ENCODE data around the gene NCKAP5. TPM values are rescaled to one million over a fixed set of nuclear protein-coding genes. Genes with fewer than 3 reads are reported as not detected.

NCKAP5 gene
- total and polyA plus RNA-seq, 10 donors = 0.39 to 6.0 (median 3.3) TPM

DNA sequence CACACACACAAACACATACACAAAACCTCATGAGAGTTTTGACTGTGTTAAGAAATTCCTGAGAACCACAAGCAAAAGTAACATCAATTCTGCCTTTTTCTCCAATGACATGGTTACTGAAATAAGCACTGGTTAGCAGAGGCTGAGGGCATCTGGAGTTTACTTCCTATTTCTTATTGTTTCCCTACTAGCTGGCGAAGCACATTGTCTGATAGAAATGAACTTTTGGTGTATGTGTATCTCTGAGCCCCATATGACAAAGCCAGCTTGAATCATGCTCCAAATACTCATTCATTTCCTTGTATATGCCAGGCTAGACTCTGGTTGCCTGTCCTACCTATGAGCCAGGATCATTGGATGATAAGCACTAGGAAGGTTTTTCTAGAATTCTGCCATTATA, 203.1 kb downstream of the NCKAP5 start:
- no peak for DNase-seq
- TF ChIP-seq, protein P1, sequence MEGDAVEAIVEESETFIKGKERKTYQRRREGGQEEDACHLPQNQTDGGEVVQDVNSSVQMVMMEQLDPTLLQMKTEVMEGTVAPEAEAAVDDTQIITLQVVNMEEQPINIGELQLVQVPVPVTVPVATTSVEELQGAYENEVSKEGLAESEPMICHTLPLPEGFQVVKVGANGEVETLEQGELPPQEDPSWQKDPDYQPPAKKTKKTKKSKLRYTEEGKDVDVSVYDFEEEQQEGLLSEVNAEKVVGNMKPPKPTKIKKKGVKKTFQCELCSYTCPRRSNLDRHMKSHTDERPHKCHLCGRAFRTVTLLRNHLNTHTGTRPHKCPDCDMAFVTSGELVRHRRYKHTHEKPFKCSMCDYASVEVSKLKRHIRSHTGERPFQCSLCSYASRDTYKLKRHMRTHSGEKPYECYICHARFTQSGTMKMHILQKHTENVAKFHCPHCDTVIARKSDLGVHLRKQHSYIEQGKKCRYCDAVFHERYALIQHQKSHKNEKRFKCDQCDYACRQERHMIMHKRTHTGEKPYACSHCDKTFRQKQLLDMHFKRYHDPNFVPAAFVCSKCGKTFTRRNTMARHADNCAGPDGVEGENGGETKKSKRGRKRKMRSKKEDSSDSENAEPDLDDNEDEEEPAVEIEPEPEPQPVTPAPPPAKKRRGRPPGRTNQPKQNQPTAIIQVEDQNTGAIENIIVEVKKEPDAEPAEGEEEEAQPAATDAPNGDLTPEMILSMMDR (IDR thresholded peaks at IDR 0.05 in 8 of 11, conservative IDR thresholded peaks at IDR 0.05 in 3 of 11) = no peak
- TF ChIP-seq POLR2A (IDR thresholded peaks at IDR 0.05) (no peak), POLR2AphosphoS5 (IDR thresholded peaks at IDR 0.05) (no peak)
- H3K27ac ChIP-seq = no peak overlapping the region

DNA sequence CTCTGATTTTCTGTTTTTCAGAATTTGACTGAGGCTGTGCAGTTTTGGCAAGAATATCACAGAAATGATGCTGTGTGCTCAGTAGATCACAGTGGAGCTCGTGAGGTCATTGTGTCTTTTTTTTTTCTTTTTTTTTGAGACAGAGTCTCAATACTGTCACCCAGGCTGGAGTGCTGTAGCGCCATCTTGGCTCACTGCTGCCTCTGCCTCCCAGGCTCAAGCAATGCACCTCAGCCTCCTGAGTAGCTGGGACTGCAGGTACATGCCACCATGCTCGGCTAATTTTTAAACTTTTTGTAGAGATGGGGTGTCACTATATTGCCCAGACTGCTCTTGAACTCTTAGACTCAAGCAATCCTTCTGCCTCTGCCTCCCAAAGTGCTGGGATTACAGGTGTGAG, 203.6 kb downstream of the NCKAP5 start:
- 58 to 77% (median 67%) methylated on average over 3 of the region's 3 CpGs for WGBS, 5 donors
- no peak for TF ChIP-seq POLR2A (IDR thresholded peaks at IDR 0.05)
- TF ChIP-seq POLR2AphosphoS5 (IDR thresholded peaks at IDR 0.05) = no peak
- TF ChIP-seq, protein P1 (IDR thresholded peaks at IDR 0.05 in 8 of 11, conservative IDR thresholded peaks at IDR 0.05 in 3 of 11) = no peak
- no peak overlapping the region for H3K27ac ChIP-seq
- H3K36me3 ChIP-seq = no peaks in the 10 kb centered on the region
- intact Hi-C loops (cut with DNase I; ENCODE audit: low total_unique reads) = no loop called here
- no peaks in the 10 kb centered on the region for H3K9me3 ChIP-seq
- no peaks in the 10 kb centered on the region for H3K4me1 ChIP-seq
- no peak overlapping the region for H3K4me3 ChIP-seq
- DNase-seq = no peak
- no peaks in the 10 kb centered on the region for H3K27me3 ChIP-seq (replicated peaks in 1 of 7)

More for the DNA sequence above, 203.1 kb downstream of the NCKAP5 start:
- H3K36me3 ChIP-seq = no peaks in the 10 kb centered on the region
- intact Hi-C loops (cut with DNase I; ENCODE audit: low total_unique reads) = no loop called here
- WGBS, 5 donors = 35 to 52% (median 41%) methylated on average over 1 of the region's 1 CpG
- no peaks in the 10 kb centered on the region for H3K9me3 ChIP-seq
- H3K27me3 ChIP-seq (replicated peaks in 1 of 7) = no peaks in the 10 kb centered on the region
- H3K4me3 ChIP-seq = no peak overlapping the region
- H3K4me1 ChIP-seq = no peaks in the 10 kb centered on the region

DNA sequence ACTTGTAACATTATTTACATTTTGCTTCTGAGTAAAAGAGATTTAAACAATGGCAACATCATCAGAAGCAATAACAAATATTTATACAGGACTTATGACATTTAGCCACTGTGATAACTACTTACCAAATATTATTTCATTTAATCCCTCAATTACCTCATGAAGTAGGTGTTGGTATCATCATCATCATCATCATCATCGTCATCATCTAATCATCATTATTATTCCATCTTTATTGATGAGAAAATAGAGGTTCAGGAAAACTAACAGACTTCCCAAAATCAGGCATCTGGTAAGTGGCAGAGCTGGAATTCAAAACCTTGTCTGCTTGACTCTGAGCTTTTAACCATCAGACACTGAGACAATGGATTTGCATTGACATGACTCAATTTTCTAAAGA, 204.4 kb downstream of the NCKAP5 start:
- no peak for DNase-seq
- intact Hi-C loops (cut with DNase I; ENCODE audit: low total_unique reads) = no loop called here
- Histone ChIP-seq H3K36me3 (no peaks in the 10 kb centered on the region), H3K27me3 (replicated peaks in 1 of 7) (no peaks in the 10 kb centered on the region), H3K9me3 (no peaks in the 10 kb centered on the region), H3K4me1 (no peaks in the 10 kb centered on the region), H3K27ac (no peak overlapping the region), H3K4me3 (no peak overlapping the region)
- TF ChIP-seq POLR2AphosphoS5 (IDR thresholded peaks at IDR 0.05) (no peak), POLR2A (IDR thresholded peaks at IDR 0.05) (no peak)
- TF ChIP-seq, protein P1 (IDR thresholded peaks at IDR 0.05 in 8 of 11, conservative IDR thresholded peaks at IDR 0.05 in 3 of 11) = no peak
- whole genome bisulfite sequencing, 5 donors = 85 to 92% (median 88%) methylated on average over 1 of the region's 1 CpG

DNA sequence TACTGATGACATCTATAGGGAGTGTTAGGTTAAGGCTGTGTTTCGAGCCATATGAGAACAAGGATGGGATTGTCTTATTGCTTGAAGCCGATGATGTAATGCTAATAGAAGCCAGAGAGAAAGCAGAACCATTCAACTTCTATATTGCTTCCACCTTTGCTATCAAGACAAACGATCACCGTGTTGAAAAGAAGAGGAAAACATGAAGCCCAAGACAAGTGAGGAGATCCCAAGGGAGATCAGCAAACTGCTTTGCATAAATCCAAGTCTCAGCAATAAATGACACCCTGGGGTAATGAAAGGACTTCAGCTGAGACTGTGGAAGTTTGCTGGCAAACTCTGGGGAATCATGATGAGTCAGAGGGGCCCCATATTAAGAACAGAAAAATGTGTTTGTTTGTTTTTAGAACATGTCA, 206.2 kb downstream of the NCKAP5 start:
- Histone ChIP-seq H3K4me3 (no peak overlapping the region), H3K27ac (no peak overlapping the region), H3K27me3 (replicated peaks in 1 of 7) (no peaks in the 10 kb centered on the region), H3K36me3 (no peaks in the 10 kb centered on the region), H3K9me3 (no peaks in the 10 kb centered on the region), H3K4me1 (no peaks in the 10 kb centered on the region)
- TF ChIP-seq POLR2AphosphoS5 (IDR thresholded peaks at IDR 0.05) (no peak), POLR2A (IDR thresholded peaks at IDR 0.05) (no peak)
- TF ChIP-seq, protein P1 (IDR thresholded peaks at IDR 0.05 in 8 of 11, conservative IDR thresholded peaks at IDR 0.05 in 3 of 11) = no peak
- DNase-seq = no peak
- intact Hi-C loops (cut with DNase I; ENCODE audit: low total_unique reads) = no loop called here
- 41 to 52% (median 46%) methylated on average over 4 of the region's 4 CpGs for WGBS, 5 donors

Data from spleen (tissue), 11 donors.